Activated naive CD4-positive, alpha-beta T cell treated with anti-CD3 and anti-CD28 coated beads, Interleukin-2, amount 50 U/mL, for 72 hours (primary cell): ENCODE results near the gene GPATCH8. TPM values are rescaled to one million over a fixed set of nuclear protein-coding genes. Genes with fewer than 3 reads are reported as not detected.
"Not testable (repeated sequence)": the region's sequence is repeated elsewhere in the genome, so short reads cannot be mapped to it uniquely, and the experiment has no call there.

ENCODE experiments used
- ATAC-seq, 2 donors: fragments of 150-1000 bp; cut with Tn5 transposase; 2 replicates each; pipeline ENCODE4 v1.10.0; 2021; ENCODE audit warnings: mild to moderate bottlenecking in 2 of 2, moderate library complexity in 2 of 2
- DNase-seq, 2 donors: peaks; one replicate each; pipeline ENCODE4 v3.0.0; 2021 to 2022; ENCODE audit warnings: low spot score in 2 of 2
- H3K27ac Mint-ChIP-seq, 2 donors: one replicate each; pipeline ENCODE4 v1.8.0; 2022; ENCODE audit warnings: mild to moderate bottlenecking in 2 of 2, mixed read lengths in 2 of 2
- H3K36me3 Mint-ChIP-seq, 2 donors: one replicate each; pipeline ENCODE4 v1.8.0; 2022; ENCODE audit warnings: mixed read lengths in 2 of 2
- H3K9me3 Mint-ChIP-seq, 2 donors: one replicate each; pipeline ENCODE4 v1.8.0; 2022; ENCODE audit warnings: mixed read lengths in 2 of 2
- total RNA-seq, 2 donors: library from RNA; stranded (reverse); gene quantifications; one replicate each; pipeline ENCODE4 v1.2.3, GENCODE V29; 2022

GPATCH8 gene
- total RNA-seq, 2 donors from 2014 or later = 39.3 to 46.2 TPM

DNA sequence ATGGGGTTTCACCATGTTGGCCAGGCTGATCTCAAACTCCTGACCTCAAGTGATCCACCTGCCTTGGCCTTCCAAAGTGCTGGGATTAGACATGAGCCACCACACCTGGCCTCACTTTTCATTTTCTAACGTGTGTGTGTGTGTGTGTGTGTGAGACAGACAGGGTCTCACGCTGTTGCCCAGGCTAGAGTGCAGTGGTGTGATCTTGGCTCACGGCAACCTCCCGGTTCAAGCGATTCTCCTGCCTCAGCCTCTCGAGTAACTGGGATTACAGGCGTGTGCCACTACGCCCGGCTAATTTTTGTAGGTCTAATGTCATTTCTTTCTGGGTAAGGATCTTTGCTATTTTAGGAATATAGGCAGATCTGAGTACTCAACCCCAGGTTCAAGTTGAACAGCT is 109.1 kb downstream of the GPATCH8 start:
- not testable (repeated sequence) for DNase-seq, ATAC-seq, H3K9me3 Mint-ChIP-seq
- peaks cover 8 to 14% of the 10 kb centered on the region in 2 donors for H3K36me3 Mint-ChIP-seq
- H3K27ac Mint-ChIP-seq = peak overlapping the region in 1 of 2 donors; percentile 66

- H3K9me3 Mint-ChIP-seq = no peaks in the 10 kb centered on the region
- ATAC-seq (no peak), DNase-seq (no peak)
- peak overlapping the region in 1 of 2 donors; percentile 3 for H3K27ac Mint-ChIP-seq
- peaks cover 0 to 4% of the 10 kb centered on the region in 2 donors for H3K36me3 Mint-ChIP-seq
Measured at GRCh38 chr17:44390250-44390870, 112.8 kb downstream of the GPATCH8 start.

GRCh38 chr17:44389723-44390202 is 113.4 kb downstream of the GPATCH8 start:
- peaks cover 0 to 4% of the 10 kb centered on the region in 2 donors for H3K36me3 Mint-ChIP-seq
- ATAC-seq = no peak
- H3K27ac Mint-ChIP-seq = peak overlapping the region in 1 of 2 donors; percentile 3
- no peaks in the 10 kb centered on the region for H3K9me3 Mint-ChIP-seq
- no peak for DNase-seq

- DNase-seq (no peak), ATAC-seq (no peak)
- Mint-ChIP-seq H3K36me3 (peaks cover 0 to 4% of the 10 kb centered on the region in 2 donors), H3K27ac (peak within 1 kb of the TSS in 1 of 2 donors; percentile 3), H3K9me3 (no peaks in the 10 kb centered on the region)
Measured at GRCh38 chr17:44389281-44389680, 113.9 kb downstream of the GPATCH8 start, which contains the start of gene ITGA2B. ITGA2B (minus strand) TSS chr17:44389649; CDS start chr17:44389473, 176 bp downstream.

DNA sequence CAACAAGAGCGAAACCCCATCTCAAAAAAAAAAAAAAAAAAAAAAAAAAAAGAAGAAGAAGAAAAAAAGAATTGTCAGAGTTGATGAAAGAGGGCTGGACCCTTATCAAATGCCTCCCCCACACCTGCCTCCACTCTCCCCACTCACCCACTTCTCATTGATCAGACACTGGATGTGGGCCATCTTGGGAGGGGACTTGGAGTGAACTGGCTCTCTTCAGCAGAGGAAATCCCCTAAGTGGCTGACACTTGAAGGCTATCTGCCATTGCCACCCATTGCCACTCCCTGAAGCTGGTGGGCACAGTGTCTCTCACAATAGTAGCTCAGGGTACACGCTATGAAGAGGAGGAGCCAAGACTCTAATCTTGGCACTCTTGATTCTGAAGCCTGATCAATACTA is 115.4 kb downstream of the GPATCH8 start:
- peaks cover 0 to 4% of the 10 kb centered on the region in 2 donors for H3K36me3 Mint-ChIP-seq

GRCh38 chr17:44386182-44386525 is 117.1 kb downstream of the GPATCH8 start:
- Mint-ChIP-seq H3K36me3 (peaks cover 0 to 4% of the 10 kb centered on the region in 2 donors), H3K9me3 (no peaks in the 10 kb centered on the region), H3K27ac (peak overlapping the region in 1 of 2 donors; percentile 72)
- ATAC-seq (no peak), DNase-seq (no peak)

More for the DNA sequence above, 115.4 kb downstream of the GPATCH8 start:
- no peak for DNase-seq
- Mint-ChIP-seq H3K9me3 (no peaks in the 10 kb centered on the region), H3K27ac (no peak overlapping the region)
- ATAC-seq = no peak

DNA sequence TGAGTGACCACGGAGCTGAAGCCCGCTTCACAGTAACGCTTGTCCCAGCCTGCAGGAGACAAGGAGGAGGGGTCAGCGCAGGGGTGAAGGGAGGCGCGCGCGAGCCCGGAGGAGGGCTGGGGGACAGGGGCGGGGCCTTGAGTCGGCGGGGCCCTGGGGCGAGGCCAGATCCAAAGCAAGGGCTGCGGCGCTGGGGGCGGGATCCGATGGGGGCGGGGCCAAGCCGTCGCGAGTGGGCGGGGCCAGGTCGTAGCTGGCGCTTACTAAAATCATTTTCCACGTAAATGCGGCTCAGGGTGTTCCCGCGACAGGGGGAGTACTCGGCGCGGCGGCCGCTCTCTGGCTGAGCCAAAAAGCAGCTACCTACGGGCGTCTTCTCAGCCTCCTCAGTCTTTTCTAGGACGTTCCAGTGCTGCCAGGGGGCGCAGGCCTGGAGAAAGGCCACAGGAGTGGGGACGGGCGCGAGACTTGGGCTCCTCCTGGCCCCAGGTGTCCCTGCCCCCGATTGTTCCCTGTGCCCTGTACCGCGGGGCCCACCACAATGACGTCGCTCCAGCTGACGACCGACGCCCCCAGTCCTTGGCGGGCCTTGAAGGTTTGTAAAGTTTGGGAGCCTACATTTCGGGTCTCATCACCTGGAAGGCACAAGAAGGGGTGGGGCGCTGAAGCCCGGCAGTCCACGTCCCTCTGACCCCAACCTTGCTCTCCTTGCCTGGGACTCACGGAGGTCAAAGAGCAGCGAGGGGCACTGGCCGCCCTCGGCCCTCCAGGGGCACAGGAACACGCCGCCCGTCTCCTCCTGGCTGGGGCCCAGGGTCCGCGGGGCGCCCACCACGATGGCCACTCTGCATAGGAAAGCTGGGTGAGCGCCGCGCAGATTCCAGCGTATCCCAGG is 117.7 kb downstream of the GPATCH8 start:
- Mint-ChIP-seq H3K27ac (no peak overlapping the region), H3K9me3 (no peaks in the 10 kb centered on the region), H3K36me3 (peaks cover 0 to 4% of the 10 kb centered on the region in 2 donors)
- DNase-seq (peak; percentile 67 to 88), ATAC-seq (peak; percentile 90 to 92)

- Mint-ChIP-seq H3K9me3 (no peaks in the 10 kb centered on the region), H3K36me3 (peaks cover 0 to 4% of the 10 kb centered on the region in 2 donors), H3K27ac (no peak overlapping the region)
- DNase-seq = no peak
- no peak for ATAC-seq
Measured at GRCh38 chr17:44384823-44385286, 118.4 kb downstream of the GPATCH8 start.

DNA sequence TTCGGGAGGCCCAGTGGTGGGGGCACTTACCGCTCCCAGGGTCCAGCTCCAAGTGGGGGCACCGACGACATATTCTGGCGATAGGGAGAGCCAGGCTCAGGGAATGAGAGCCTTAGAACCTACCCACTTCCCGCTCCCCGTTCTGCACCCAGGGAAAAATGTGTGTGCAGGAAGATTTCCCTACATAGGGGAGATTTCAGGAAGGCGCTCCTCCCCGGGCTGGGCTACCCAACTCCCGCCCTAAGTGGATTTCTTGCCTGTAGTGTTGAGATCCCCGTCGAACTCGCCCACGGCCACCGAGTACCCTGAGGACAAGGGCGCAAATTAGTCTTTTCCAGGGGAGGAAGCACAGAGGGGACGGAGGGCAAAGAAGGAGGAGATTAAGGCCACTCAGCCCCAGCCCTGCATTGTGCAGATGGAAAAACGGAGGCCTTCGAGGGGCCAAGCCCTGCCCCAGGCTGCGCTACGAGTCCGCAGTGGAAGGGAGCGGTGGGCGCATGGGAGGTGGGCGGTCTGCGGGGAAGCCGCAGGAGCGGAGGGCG is 118.9 kb downstream of the GPATCH8 start:
- peaks cover 0 to under 1% of the 10 kb centered on the region in 2 donors for H3K36me3 Mint-ChIP-seq

GRCh38 chr17:44383861-44384260 is 119.3 kb downstream of the GPATCH8 start:
- Mint-ChIP-seq H3K9me3 (no peaks in the 10 kb centered on the region), H3K27ac (no peak overlapping the region), H3K36me3 (no peaks in the 10 kb centered on the region)
- no peak for ATAC-seq
- DNase-seq = no peak

More for the DNA sequence above, 118.9 kb downstream of the GPATCH8 start:
- DNase-seq (no peak), ATAC-seq (no peak)
- no peak overlapping the region for H3K27ac Mint-ChIP-seq
- H3K9me3 Mint-ChIP-seq = no peaks in the 10 kb centered on the region

GRCh38 chr17:44383363-44383762 is 119.8 kb downstream of the GPATCH8 start:
- Mint-ChIP-seq H3K27ac (no peak overlapping the region), H3K36me3 (no peaks in the 10 kb centered on the region), H3K9me3 (no peaks in the 10 kb centered on the region)
- no peak for ATAC-seq
- no peak for DNase-seq

- no peak overlapping the region for H3K27ac Mint-ChIP-seq
- H3K36me3 Mint-ChIP-seq = no peaks in the 10 kb centered on the region
- ATAC-seq (no peak), DNase-seq (no peak)
- H3K9me3 Mint-ChIP-seq = no peaks in the 10 kb centered on the region
Measured at GRCh38 chr17:44382917-44383316, 120.3 kb downstream of the GPATCH8 start.

DNA sequence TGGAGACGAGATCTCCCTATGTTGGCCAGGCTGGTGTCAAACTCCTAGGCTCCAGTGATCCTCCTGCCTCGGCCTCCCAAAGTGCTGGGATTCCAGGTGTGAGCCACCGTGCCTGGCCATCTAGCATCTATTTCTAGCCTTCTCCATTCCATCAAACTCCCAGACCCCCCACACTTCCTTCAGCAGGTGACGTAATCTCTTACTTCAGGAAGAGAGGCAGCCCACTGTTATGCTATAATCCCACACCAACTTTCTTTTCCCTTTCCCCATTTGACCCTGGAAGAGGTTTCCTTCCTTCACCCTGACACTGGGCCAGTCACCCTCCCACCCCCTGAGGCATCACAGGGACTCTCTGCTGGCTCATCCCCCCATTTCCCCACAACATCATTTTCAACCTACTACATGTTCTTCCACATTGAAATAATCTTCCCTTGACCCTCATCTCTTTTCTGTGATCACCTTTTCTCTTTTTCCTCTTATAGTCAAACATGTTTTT is 121.3 kb downstream of the GPATCH8 start:
- Mint-ChIP-seq H3K27ac (no peak overlapping the region), H3K36me3 (no peaks in the 10 kb centered on the region), H3K9me3 (no peaks in the 10 kb centered on the region)
- DNase-seq = no peak
- no peak for ATAC-seq

- no peaks in the 10 kb centered on the region for H3K9me3 Mint-ChIP-seq
- DNase-seq = no peak
- H3K27ac Mint-ChIP-seq = no peak overlapping the region
- H3K36me3 Mint-ChIP-seq = no peaks in the 10 kb centered on the region
- no peak for ATAC-seq
Measured at GRCh38 chr17:44380767-44381166, 122.4 kb downstream of the GPATCH8 start.

DNA sequence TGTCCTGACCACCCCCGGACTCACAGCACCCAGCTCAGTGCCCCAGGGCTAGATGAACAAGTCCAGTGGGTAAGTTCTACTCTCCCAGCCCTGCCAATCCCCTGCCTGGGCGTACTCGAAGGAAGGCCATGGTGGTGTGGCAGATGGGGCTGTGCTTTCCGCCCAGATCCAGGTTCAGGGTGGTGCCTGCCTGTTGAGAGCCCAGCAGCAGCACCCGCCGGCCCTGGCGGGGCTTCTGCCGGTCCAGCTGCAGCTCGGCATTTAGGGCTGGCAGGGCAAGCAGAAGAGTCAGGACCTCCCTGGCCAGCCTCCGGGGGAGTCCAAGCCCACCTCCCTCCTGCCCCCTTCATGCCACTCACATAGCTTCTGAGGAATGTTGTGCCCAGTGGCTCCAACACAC is 123.3 kb downstream of the GPATCH8 start:
- Mint-ChIP-seq H3K9me3 (no peaks in the 10 kb centered on the region), H3K36me3 (no peaks in the 10 kb centered on the region)

DNA sequence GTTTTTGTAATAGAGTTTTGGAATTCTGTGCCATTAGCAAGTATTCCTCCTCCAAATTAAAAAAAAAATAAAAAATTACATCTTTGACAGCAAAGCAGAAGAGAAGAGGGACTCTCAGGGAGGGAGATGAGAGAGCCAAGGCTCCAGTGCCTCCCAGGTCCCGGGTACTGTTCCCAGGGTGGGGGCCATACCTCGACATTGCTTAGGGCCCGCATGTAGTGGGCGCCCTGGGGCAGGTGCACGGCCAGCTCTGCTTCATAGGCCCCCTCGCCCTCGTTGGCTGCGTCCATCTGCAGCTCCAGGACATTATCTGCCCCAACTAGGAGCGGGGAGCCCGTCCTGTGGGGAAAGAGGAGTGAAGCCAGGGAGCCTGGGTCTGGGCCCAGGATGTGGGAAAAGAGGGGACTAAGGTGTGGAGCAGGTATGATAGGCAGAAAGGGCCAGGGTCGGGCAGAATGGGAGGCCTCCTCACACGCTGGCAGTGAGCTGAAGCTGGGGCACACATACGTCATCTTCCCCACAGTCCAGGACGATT is 125.0 kb downstream of the GPATCH8 start:
- DNase-seq (no peak), ATAC-seq (no peak)
- no peak overlapping the region for H3K27ac Mint-ChIP-seq
- no peaks in the 10 kb centered on the region for H3K36me3 Mint-ChIP-seq
- H3K9me3 Mint-ChIP-seq = no peaks in the 10 kb centered on the region

More for the DNA sequence above, 123.3 kb downstream of the GPATCH8 start:
- no peak for ATAC-seq
- no peak overlapping the region for H3K27ac Mint-ChIP-seq
- DNase-seq = no peak
